GM12878 (cell line): ENCODE results near the gene CHAF1A. TPM values are rescaled to one million over a fixed set of nuclear protein-coding genes. Genes with fewer than 3 reads are reported as not detected.
A peak's percentile ranks its signal among the peaks of the same experiment; 100 is the strongest.

Experiments
- FOS ChIP-seq: IDR thresholded peaks from 3 replicates; pipeline ENCODE4 v1.6.1; 2011; ENCODE audit warnings: borderline replicate concordance; ENCODE audit not compliant: insufficient read length; ENCODE audit errors: extremely low read depth
- IRF4 ChIP-seq: IDR thresholded peaks from 2 replicates; pipeline ENCODE4 v1.6.1; 2011; ENCODE audit warnings: low read depth, low read length
- KDM1A ChIP-seq: fragments of 200-600 bp; sonication (generic); IDR thresholded peaks from 2 replicates; pipeline ENCODE4 v1.6.1; 2016; ENCODE audit warnings: borderline replicate concordance
- NBN ChIP-seq: fragments of 450-650 bp; IDR thresholded peaks from 2 replicates; pipeline ENCODE4 v1.6.1; 2016
- NFIC ChIP-seq: IDR thresholded peaks from 2 replicates; pipeline ENCODE4 v1.6.1; 2012; ENCODE audit warnings: low read depth, mild to moderate bottlenecking, inconsistent platforms, low read length, moderate library complexity
- NFXL1 ChIP-seq: fragments of 450-650 bp; IDR thresholded peaks from 2 replicates; pipeline ENCODE4 v1.6.1; 2017; ENCODE audit warnings: antibody characterized with exemption, mild to moderate bottlenecking, borderline replicate concordance
- NFYA ChIP-seq: IDR thresholded peaks from 2 replicates; pipeline ENCODE4 v1.6.1; 2011; ENCODE audit warnings: low read depth, mild to moderate bottlenecking, low read length, improper control_type of control experiment, borderline replicate concordance
- NR2C2 ChIP-seq: IDR thresholded peaks from 2 replicates; pipeline ENCODE4 v1.6.1; 2011; ENCODE audit warnings: borderline replicate concordance, low read depth; ENCODE audit not compliant: control insufficient read depth, insufficient read length
- PAX5 ChIP-seq: IDR thresholded peaks from 2 replicates; pipeline ENCODE4 v1.6.1; 2011; ENCODE audit warnings: low read depth, low read length, borderline replicate concordance
- POLR2AphosphoS2 ChIP-seq: IDR thresholded peaks from 2 replicates; pipeline ENCODE4 v1.6.1; 2011; ENCODE audit warnings: low read depth, mild to moderate bottlenecking, low read length, improper control_type of control experiment, moderate library complexity
- RAD21 ChIP-seq: IDR thresholded peaks from 2 replicates; pipeline ENCODE4 v1.6.1; 2011; ENCODE audit warnings: mild to moderate bottlenecking, low read depth, low read length, moderate library complexity; ENCODE audit not compliant: insufficient read depth
- RBBP5 ChIP-seq: fragments of 200-600 bp; sonication (generic); conservative IDR thresholded peaks from 2 replicates; pipeline ENCODE4 v1.6.1; 2016
- SP1 ChIP-seq: IDR thresholded peaks from one replicate; pipeline ENCODE4 v1.6.1; 2011; ENCODE audit warnings: low read depth, low read length
- TAF1 ChIP-seq: IDR thresholded peaks from 2 replicates; pipeline ENCODE4 v1.6.1; 2011; ENCODE audit warnings: mild to moderate bottlenecking, low read depth, low read length, borderline replicate concordance
- TCF7 ChIP-seq: IDR thresholded peaks from 2 replicates; pipeline ENCODE4 v1.6.1; 2014; ENCODE audit warnings: antibody characterized with exemption, borderline replicate concordance
- YBX1 ChIP-seq: fragments of 450-650 bp; IDR thresholded peaks from 2 replicates; pipeline ENCODE4 v1.6.1; 2016; ENCODE audit warnings: antibody characterized with exemption
- ZNF622 ChIP-seq: fragments of 450-650 bp; IDR thresholded peaks from 2 replicates; pipeline ENCODE4 v1.6.1; 2017; ENCODE audit warnings: mild to moderate bottlenecking, inconsistent platforms
- polyA plus RNA-seq, 11 experiments: library from polyadenylated mRNA; depleted of rRNA in 4 of 11; unstranded in 6 of 11; stranded (reverse) in 5 of 11; fragments of >200 nt; fragmentation: Nextera tagmentation in 4 of 11; fragmentation: Illumina TruSeq in 1 of 11; extraction: Ambion mirVana in 4 of 11; extraction: Trizol in 1 of 11; gene quantifications; 1 replicate in 1 of 11; 2 replicates in 10 of 11; pipeline versions ENCODE4 v1.2.1 to v1.2.3, GENCODE V29; 2011 to 2016; ENCODE audit warnings: inconsistent platforms in 2 of 11, missing spikeins in 2 of 11, low read depth in 1 of 11
- total RNA-seq, 4 experiments: library from RNA; depleted of rRNA in 3 of 4; stranded (reverse); fragments of >200 nt in 3 of 4; fragmentation: Illumina TruSeq in 1 of 4; extraction: Trizol in 1 of 4; gene quantifications; 2 replicates each; pipeline versions ENCODE4 v1.2.1 to v1.2.3, GENCODE V29; 2013 to 2021
- TF ChIP-seq, protein P1 (sequence below): IDR thresholded peaks from 2 replicates; pipeline ENCODE4 v1.6.1; 2012; ENCODE audit warnings: low read length, inconsistent platforms
- TF ChIP-seq, protein P2 (sequence below): fragments of 450-650 bp; IDR thresholded peaks from 2 replicates; pipeline ENCODE4 v1.6.1; 2017; ENCODE audit warnings: borderline replicate concordance
- TF ChIP-seq, protein P3 (sequence below): fragments of 450-650 bp; formaldehyde crosslinking; IDR thresholded peaks from 2 replicates; pipeline ENCODE4 v1.5.0; 2022; ENCODE audit warnings: mild to moderate bottlenecking, missing genetic modification characterization
- TF ChIP-seq, protein P4 (sequence below): fragments of 450-650 bp; conservative IDR thresholded peaks from 2 replicates; pipeline ENCODE4 v1.6.1; 2017; ENCODE audit warnings: mild to moderate bottlenecking, moderate library complexity

Gene CHAF1A
- total and polyA plus RNA-seq, 10 of the 15 experiments (the other 5 are each of a cell fraction or from before 2014, with no cell fraction given) = 1.3 to 69.1 (median 34.2) TPM

DNA sequence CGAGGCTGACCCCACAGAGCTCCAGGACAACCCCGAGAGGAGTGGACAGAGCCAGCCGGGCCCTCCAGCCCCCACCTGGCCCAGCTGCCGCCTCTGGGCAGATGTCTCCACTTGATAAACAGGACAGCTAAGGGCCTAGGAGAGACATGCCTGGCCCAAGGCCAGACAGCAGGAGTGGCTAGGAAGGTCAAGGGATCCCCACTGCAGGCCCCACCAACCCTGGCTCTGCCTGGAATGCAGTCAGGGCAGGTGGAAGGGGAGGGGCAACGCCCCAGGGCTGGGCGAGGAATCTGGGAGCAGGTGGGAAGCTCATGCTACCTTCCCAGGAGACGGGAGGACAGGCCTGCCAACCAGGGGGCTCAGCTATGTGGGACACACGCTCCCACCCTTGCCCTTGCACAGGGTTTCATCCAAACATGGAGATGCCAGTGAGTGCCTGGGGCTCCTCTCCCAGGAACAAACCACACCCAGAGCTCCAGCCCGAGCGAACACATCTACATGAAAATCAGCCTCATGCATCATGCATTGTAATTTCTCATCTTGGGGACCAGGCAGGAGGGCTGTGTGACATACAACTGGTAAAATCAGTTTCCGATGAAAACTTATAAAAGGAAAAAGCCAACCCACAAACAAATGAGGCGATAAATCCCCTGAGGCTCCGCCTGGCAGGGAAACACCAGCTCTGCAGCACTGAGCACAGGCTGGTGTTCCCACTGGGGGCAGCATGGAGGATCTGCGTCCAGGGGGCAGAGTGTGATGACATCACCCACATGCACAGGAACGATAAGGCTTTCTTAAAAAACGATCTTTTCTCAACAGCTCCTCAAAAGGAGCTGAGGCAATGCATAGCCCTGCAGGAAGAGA is 27.0 kb upstream of the CHAF1A start (continued):
- TF ChIP-seq FOS (no peak), NFYA (no peak), TAF1 (no peak), SP1 (no peak), TCF7 (no peak), IRF4 (no peak), NR2C2 (no peak), PAX5 (peak; percentile 71; the same call in 1 of the 2 replicates), KDM1A (no peak), NFIC (no peak), ZNF622 (no peak), YBX1 (no peak), NFXL1 (no peak), RBBP5 (no peak), POLR2AphosphoS2 (no peak), RAD21 (0 out of 2 replicates have a peak, but pooled peaks have one; percentile 27), NBN (peak; percentile 34; the same call in 1 of the 2 replicates)
- TF ChIP-seq, protein P1, sequence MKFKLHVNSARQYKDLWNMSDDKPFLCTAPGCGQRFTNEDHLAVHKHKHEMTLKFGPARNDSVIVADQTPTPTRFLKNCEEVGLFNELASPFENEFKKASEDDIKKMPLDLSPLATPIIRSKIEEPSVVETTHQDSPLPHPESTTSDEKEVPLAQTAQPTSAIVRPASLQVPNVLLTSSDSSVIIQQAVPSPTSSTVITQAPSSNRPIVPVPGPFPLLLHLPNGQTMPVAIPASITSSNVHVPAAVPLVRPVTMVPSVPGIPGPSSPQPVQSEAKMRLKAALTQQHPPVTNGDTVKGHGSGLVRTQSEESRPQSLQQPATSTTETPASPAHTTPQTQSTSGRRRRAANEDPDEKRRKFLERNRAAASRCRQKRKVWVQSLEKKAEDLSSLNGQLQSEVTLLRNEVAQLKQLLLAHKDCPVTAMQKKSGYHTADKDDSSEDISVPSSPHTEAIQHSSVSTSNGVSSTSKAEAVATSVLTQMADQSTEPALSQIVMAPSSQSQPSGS = no peak; the same call in 1 of the 2 replicates
- TF ChIP-seq, protein P2, sequence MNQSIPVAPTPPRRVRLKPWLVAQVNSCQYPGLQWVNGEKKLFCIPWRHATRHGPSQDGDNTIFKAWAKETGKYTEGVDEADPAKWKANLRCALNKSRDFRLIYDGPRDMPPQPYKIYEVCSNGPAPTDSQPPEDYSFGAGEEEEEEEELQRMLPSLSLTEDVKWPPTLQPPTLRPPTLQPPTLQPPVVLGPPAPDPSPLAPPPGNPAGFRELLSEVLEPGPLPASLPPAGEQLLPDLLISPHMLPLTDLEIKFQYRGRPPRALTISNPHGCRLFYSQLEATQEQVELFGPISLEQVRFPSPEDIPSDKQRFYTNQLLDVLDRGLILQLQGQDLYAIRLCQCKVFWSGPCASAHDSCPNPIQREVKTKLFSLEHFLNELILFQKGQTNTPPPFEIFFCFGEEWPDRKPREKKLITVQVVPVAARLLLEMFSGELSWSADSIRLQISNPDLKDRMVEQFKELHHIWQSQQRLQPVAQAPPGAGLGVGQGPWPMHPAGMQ = no peak
- TF ChIP-seq, protein P3, sequence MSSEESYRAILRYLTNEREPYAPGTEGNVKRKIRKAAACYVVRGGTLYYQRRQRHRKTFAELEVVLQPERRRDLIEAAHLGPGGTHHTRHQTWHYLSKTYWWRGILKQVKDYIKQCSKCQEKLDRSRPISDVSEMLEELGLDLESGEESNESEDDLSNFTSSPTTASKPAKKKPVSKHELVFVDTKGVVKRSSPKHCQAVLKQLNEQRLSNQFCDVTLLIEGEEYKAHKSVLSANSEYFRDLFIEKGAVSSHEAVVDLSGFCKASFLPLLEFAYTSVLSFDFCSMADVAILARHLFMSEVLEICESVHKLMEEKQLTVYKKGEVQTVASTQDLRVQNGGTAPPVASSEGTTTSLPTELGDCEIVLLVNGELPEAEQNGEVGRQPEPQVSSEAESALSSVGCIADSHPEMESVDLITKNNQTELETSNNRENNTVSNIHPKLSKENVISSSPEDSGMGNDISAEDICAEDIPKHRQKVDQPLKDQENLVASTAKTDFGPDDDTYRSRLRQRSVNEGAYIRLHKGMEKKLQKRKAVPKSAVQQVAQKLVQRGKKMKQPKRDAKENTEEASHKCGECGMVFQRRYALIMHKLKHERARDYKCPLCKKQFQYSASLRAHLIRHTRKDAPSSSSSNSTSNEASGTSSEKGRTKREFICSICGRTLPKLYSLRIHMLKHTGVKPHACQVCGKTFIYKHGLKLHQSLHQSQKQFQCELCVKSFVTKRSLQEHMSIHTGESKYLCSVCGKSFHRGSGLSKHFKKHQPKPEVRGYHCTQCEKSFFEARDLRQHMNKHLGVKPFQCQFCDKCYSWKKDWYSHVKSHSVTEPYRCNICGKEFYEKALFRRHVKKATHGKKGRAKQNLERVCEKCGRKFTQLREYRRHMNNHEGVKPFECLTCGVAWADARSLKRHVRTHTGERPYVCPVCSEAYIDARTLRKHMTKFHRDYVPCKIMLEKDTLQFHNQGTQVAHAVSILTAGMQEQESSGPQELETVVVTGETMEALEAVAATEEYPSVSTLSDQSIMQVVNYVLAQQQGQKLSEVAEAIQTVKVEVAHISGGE (CRISPR knock-in tag) = no peak
- TF ChIP-seq, protein P4, sequence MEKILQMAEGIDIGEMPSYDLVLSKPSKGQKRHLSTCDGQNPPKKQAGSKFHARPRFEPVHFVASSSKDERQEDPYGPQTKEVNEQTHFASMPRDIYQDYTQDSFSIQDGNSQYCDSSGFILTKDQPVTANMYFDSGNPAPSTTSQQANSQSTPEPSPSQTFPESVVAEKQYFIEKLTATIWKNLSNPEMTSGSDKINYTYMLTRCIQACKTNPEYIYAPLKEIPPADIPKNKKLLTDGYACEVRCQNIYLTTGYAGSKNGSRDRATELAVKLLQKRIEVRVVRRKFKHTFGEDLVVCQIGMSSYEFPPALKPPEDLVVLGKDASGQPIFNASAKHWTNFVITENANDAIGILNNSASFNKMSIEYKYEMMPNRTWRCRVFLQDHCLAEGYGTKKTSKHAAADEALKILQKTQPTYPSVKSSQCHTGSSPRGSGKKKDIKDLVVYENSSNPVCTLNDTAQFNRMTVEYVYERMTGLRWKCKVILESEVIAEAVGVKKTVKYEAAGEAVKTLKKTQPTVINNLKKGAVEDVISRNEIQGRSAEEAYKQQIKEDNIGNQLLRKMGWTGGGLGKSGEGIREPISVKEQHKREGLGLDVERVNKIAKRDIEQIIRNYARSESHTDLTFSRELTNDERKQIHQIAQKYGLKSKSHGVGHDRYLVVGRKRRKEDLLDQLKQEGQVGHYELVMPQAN = no peak
